Omental fat pad (tissue), 4 donors: ENCODE results near the gene MARCHF3. TPM values are rescaled to one million over a fixed set of nuclear protein-coding genes. Genes with fewer than 3 reads are reported as not detected.

Source experiments
- ATAC-seq: fragments of 150-250 bp; one replicate; pipeline ENCODE4 v1.9.1; 2016; ENCODE audit warnings: mild to moderate bottlenecking, moderate library complexity; ENCODE audit not compliant: low FRiP score
- DNase-seq: peaks from one replicate; pipeline ENCODE4 v3.0.0-alpha.2; 2019; ENCODE audit warnings: low spot score
- total RNA-seq, 4 donors: library from RNA; depleted of rRNA; stranded (reverse); fragments of >200 nt; gene quantifications; one replicate each; pipeline ENCODE4 v1.1.0, GENCODE V29; 2016
- TF ChIP-seq, protein P1 (sequence below), 3 donors: fragments of 450-650 bp; IDR thresholded peaks; one replicate each; pipeline ENCODE4 v1.5.1; 2016 to 2017; ENCODE audit warnings: antibody characterized with exemption in 3 of 3, mild to moderate bottlenecking in 3 of 3, moderate library complexity in 2 of 3

The MARCHF3 gene, protein sequence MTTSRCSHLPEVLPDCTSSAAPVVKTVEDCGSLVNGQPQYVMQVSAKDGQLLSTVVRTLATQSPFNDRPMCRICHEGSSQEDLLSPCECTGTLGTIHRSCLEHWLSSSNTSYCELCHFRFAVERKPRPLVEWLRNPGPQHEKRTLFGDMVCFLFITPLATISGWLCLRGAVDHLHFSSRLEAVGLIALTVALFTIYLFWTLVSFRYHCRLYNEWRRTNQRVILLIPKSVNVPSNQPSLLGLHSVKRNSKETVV
- total RNA-seq = 10 to 100 TPM in 2 of 4 donors, 1 to 10 TPM in 2; 7.4 to 72.7 (median 16.2) TPM

DNA sequence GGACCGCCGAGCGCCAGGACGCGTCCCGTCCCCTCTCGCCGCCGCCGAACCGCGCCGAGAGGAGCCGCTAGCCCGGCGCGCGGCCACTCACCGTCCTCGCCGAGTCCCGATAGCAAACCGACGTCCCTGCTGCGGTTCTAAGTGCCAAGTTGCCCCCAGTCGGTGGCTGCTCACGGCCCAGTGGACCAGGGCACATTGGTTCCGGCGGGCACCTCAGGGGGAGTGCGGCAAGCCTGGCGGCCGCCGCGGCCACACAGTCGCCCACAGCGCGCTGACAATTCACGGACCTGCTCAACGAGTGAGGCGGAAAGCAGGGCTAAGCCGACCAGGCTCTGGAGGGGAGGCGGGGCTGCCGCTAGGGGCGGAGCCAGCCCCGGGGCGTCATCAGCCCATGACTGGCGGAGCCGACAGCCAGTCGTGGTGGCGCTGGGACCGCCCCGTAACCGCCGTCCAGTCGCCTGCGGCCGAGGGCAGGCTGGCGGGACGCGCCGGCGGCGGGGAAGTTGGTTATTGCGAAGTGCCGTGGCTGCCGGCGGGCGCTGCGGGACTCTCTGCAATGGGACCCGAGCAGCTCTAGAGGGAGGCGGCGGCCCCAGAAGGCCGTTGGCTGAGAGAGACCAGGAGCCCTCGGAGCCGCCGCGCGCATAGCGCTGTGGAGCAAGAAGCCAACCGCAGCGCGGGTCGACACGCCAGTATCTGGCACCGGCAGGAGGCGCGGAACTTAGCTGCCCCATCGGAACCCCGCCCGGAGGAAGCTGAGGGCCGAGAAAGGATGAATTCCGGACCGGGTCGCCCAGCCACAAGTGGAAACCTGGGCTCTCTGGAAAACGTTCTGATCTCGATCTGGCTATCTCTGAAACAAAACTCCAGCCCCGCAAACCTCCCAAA lies at the start of gene MARCHF3:
Gene MARCHF3, minus strand, starts transcription at position 300 of the 888 bp plus-strand sequence. CDS start 112,387 bp downstream, outside the sequence.
- TF ChIP-seq, protein P1, sequence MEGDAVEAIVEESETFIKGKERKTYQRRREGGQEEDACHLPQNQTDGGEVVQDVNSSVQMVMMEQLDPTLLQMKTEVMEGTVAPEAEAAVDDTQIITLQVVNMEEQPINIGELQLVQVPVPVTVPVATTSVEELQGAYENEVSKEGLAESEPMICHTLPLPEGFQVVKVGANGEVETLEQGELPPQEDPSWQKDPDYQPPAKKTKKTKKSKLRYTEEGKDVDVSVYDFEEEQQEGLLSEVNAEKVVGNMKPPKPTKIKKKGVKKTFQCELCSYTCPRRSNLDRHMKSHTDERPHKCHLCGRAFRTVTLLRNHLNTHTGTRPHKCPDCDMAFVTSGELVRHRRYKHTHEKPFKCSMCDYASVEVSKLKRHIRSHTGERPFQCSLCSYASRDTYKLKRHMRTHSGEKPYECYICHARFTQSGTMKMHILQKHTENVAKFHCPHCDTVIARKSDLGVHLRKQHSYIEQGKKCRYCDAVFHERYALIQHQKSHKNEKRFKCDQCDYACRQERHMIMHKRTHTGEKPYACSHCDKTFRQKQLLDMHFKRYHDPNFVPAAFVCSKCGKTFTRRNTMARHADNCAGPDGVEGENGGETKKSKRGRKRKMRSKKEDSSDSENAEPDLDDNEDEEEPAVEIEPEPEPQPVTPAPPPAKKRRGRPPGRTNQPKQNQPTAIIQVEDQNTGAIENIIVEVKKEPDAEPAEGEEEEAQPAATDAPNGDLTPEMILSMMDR (IDR thresholded peaks at IDR 0.05) = no peak
- ATAC-seq = peak; percentile 98
- peak; percentile 72 for DNase-seq

DNA sequence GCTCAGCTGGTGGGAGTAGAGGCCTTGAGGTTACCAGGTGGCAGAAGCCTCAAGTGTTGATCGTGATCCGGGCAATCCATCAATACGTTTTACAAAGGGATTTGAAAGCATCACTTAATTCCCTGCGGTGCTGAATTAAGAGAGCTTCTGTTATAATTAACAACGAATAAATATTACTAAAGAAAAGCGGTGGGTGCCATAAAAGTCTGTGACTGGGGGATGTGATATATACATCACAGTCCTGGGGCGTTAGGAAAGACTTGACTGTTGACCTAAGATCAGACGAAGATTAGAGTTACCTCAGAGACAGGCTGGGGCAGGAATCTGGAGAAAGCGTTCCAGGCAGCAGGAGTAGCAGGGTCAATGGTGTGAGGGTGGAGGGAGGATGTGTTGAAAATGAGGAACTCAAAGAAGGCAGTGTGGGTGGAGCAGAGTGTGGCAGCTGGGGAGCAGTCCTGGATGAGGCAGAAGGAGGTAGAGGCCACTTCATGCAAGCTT lies 49.7 kb upstream of the MARCHF3 start:
- no peak for DNase-seq
- TF ChIP-seq, protein P1 (IDR thresholded peaks at IDR 0.05) = no peak
- ATAC-seq = no peak

DNA sequence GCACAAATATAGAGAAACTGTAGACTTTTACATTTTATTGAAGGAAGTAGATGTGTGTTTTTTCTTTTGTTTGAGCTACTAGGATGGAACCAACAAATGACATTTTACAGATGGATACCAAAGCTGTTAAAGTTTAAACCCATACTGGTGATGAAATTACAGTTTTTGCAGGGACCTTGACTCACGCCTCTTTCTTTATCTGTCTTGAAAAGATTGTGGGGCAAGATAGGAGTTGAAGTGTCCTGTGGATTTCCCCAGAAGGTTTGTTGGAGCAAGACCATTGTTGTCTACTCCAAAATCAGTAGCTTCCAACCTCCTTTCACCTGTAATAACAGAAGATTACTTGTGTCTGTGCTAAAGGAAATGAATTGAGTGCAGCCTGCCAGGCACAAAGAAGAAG lies 47.0 kb upstream of the MARCHF3 start:
- TF ChIP-seq, protein P1 (IDR thresholded peaks at IDR 0.05) = no peak
- ATAC-seq (no peak), DNase-seq (no peak)

DNA sequence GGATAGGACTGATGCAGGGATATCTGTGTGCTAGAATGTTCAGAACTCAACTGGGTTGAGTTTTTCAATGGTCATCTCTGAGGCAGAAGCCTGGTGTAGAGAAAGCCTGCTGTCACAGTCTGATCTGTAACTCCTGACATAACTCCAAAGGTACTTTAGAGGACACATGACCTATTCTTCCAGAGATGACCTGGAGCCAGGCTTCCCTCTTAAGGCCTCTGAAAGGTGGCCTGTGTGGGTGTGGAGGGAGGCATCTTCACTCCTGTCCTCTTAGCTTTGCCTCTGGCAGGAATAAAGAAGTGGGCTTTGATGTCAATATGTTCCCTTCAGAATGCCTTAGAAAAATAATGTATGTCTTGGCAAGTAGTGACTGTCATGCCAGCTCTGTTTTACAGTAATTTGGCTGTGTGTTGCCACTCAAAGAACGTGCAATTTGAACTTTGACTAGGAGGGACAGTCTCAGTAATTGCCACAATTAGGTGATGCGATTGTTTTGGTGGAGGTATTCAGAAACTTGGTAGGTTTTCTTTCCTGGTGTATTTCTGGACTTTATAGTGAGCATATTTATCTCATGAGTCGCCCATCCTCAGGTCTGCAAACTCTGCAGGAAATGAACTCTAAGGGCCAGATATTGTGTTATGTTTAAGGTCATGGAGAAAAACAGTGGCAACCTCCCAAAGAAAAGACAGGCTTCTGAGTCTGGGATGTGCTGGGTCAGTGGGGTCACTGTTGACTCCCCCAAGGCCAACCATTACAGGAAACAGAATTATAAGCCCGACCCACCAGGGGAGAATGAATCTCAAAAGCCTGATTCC lies 46.2 kb upstream of the MARCHF3 start:
- DNase-seq (no peak), ATAC-seq (no peak)
- TF ChIP-seq, protein P1 (IDR thresholded peaks at IDR 0.05) = no peak

DNA sequence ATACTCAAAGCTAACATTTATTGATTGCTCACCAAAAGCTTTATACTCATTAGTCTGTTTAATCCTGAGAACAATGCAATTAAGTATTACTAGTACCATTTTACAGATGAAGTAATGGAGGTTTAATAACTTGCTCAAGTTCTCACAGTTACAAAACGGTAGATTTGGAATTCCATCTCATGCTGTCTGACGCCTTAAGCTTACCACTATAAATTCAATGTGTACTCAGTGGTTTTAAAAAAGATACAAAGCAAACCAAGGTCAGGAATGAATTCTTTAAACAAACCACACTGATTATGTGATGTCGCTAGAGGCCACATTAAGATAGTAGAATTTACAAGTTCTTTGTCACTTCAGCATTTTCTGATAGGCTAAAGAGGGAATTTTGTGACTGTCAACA lies 44.1 kb upstream of the MARCHF3 start:
- TF ChIP-seq, protein P1 (IDR thresholded peaks at IDR 0.05) = no peak
- DNase-seq = no peak
- no peak for ATAC-seq
